Endometrial microvascular endothelial cells (primary cell): ENCODE data around the gene CCK. TPM values are rescaled to one million over a fixed set of nuclear protein-coding genes. Genes with fewer than 3 reads are reported as not detected.

ENCODE experiments used
- in situ Hi-C: cut with HindIII; loops from 2 replicates; pipeline ENCODE4 v1.10.0; 2017; ENCODE audit warnings: low sequenced_read_pairs, low pct_unique_long_range_greater_than_20kb; ENCODE audit errors: inconsistent ontology term
- total RNA-seq: library from RNA; depleted of rRNA; stranded (reverse); fragments of >200 nt; gene quantifications from one replicate; pipeline ENCODE4 v1.2.3, GENCODE V29; 2015; ENCODE audit errors: inconsistent ontology term

Gene CCK
- total RNA-seq, 1 donor from 2014 or later, result not detected

GRCh38 chr3:42271786-42272185, 5.8 kb upstream of the CCK start:
- in situ Hi-C loops, result no loop called here

- in situ Hi-C loops, result no loop called here
These were observed 4.6 kb upstream of the CCK start for GRCh38 chr3:42270561-42270960.

GRCh38 chr3:42269647-42270046, 3.7 kb upstream of the CCK start:
- in situ Hi-C loops, result no loop called here

DNA sequence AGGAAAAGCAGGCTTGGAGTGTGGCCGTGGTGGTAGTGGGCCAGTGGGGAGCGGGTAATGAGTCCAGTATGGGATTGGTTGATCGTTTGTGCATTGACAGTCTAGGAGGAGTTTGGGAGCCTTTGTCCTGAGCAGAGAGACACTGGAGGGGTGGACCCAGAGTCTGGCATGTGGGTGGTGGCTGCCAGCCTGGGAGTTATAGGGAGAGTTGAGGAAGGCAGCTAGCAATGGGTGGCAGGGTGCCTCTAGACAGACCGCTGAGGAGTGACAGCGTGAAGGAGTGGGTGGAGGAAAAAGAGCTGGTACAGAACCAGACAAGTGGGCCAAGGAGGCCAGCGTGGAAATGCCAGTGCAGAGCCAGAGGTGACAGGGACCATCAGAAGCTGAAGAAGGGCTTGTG, 1.9 kb upstream of the CCK start:
- in situ Hi-C loops, result no loop called here

DNA sequence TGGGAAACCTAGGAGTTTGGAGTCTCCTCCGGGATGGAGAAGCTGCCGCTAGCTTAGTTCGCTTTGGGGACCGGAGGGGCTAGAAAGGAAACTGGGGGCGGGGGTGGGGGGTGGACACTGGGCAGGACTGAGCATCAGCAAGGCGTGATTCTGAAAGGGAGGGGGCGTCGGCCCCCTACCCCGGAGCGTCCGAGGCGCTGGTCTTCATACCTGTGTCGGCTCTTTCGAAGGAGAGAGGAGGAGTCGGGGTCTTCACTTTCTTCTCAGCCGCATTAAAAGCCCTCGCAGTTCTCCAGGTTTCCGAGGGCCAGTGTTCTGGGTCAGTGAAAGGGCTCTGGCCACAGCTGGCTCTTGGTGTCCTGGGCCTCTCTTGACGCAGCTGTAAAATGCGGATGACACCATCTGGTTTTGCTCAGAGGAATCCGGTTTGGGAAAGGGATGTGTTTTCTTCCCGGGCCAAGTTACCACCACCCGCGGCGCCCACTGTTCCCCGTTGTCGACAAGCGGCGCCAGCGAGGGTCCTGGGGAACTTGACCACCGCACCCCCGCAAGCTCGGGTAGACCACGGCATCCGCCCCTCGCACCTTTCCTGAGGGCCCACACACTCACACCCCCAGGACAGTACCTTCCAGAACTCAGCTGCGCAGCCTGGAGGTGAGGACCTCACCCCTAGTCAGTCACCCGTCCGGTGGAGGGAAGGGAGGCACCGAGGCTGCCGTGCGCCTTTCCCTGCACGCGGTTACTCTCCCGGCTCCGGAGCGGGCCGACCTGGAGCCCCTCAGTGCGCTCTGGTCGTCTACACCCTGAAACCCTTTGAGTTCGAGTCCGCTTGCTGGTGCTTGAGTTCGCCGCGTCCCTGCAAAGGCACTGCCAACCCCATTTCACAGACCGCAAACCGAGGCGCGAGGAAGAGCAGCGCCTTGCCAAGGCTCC, 660 bp downstream of the CCK start:
- in situ Hi-C loops, result no loop called here

GRCh38 chr3:42264399-42265058, 1.5 kb downstream of the CCK start:
- in situ Hi-C loops, result no loop called here

DNA sequence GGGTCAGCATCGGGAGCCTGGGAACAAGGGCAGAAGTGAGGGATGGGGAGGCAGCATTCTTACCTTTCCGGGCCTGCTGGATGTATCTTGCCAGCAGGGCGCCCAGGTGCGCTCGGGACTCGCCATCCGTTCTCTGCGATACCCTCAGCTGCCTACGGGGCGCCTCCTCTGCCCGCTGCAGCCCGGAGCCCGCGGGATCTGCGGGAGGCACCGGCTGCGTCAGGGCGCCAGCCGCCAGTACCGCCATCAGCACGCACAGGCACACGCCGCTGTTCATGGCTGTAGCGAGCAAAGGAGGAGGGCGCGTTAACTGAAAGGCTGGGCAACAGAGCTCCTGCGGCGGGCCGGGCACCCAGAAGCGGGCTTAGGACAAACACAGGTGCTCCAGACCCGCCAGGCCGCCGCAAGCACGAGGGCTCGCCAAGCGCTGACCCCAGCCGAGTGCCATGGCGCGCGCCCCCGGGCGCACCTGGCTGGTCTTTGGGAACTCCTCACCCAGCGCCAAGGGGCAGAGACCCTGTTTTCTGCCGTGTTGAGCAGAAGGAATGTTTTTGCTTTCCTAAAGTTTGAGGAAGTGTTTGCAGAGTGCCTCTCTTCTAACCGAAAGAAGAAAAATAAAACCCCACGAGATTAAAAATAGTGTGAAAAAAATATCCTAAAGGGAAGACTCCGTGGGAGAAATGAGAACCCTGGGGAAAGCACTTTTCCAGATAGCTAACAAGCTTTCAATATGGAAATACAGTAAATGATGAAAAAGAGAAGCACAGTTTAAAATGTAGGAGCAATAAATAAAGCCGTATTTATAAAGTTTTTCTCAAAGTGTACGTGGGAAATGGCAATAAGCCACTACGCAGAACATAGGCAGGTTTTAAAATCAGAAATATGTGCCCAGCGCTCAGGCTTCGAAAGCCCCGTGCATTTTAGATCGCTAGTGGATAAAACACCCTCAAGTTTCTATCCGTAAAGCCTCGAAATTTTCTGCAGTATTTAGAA, 2.3 kb downstream of the CCK start:
- in situ Hi-C loops, result no loop called here

DNA sequence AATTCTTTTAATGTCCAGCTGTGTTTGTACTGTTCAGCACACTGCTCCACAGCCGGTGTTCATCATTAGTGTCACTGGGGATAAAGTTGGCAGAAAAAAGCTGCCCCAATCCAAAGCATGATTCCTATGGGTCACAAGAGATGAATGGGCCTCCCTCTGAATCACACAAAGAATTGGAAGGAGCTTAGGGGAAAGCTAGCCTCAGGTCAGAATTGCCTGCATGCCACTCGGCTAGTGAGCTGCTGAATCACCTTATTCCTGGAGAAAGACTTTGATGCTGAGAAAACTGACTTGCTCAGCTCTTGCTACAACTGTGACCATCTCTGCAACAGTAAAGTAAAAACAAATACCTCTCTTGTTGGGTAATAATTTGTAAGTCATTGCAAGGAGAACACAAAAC, 3.5 kb downstream of the CCK start:
- in situ Hi-C loops, result no loop called here

DNA sequence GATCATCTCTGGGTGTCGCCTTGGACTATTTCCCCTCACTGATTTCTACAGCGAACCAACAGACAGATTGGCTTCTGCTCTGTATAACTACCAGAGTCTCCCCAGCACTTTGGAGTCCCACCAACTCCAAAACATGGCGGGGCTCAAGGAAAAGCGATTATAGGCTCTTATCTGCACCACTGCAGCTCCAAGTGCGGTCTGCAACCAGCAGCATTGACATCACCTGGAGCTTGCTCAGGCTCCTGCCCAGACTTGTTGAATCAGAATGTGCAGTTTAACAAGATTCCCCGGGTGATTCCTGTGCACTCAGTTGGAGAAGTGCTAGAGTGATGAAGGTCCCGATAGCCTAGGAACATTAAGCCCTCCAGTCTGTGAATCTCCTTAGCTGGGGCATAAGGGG, 9.0 kb downstream of the CCK start:
- in situ Hi-C loops, result no loop called here

GRCh38 chr3:42256135-42256819, 9.7 kb downstream of the CCK start:
- in situ Hi-C loops, result no loop called here

DNA sequence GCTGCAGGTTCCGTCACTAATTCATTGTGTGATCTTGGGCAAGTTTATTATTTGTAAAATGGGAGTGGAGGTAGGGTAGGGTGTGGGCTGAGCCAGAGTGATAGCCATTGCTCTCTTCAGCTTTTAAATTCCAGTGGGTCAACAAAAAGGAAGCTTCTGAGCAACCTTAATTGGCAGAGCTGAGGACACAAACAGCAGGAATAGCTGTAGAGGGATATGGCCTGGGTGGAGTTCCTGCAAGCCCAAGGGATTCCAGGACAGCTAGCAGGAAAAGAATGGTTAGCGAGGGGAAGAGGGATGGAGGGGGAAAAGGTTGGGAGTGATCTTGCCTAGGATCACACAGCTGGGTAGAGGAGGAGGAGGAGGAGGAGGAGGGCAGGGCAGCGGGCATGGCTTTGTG, 11.4 kb downstream of the CCK start:
- in situ Hi-C loops, result no loop called here

DNA sequence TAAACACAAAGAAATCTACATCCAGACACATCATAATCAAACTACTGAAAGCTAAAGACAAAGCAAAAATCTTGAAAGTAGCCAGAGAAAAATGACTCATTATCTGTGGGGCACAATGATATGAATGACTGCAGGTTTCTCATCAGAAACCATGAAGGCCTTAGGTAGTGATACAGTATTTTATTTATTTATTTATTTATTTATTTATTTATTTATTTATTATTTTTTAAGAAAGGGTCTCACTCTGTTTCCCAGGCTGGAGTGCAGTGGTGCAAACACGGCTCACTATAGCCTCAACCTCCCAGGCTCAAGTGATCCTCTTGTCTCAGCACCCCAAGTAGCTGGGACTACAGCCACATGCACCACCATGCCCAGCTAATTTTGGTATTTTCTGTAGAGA, 15.2 kb downstream of the CCK start:
- in situ Hi-C loops, result no loop called here

- in situ Hi-C loops, result no loop called here
These were observed 18.4 kb downstream of the CCK start for GRCh38 chr3:42247576-42248027.

DNA sequence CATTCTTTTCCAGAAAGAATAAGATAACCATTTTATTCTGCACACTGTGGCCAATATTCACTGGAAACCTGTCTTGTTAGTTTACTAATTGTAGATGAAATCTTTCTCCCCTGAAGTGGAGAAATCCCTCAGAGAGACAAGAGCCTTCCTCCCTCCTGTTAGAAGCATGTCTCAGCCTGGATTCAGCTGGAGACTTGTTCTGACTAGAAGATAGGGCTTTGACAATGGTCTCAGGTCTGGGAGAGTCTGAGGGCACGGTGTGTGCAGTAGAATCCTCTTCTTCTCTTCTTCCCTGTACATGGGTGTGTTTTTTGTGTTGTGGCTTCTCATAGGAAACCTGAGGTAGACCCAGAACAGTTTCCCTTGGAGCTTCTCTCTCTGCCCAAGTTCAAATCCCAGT, 19.9 kb downstream of the CCK start:
- in situ Hi-C loops, result no loop called here

DNA sequence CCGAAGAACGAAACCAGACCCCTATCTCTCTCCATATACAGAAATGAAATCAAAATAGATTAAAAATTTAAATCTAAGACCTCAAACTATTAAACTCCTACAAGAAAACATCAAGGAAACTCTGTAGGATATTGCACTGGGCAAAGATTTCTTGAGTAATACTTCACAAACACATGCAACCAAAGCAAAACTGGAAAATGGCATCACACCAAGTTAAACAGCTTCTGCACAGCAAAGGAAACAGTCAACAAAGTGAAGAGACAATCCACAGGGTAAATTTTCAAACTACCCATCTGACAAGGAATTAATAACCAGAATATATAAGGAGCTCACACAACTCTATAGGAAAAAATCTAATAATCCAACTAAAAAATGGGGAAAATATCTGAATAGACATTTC, 29.4 kb downstream of the CCK start:
- in situ Hi-C loops, result no loop called here

- in situ Hi-C loops, result no loop called here
These were observed 30.5 kb downstream of the CCK start for GRCh38 chr3:42235532-42235931.

DNA sequence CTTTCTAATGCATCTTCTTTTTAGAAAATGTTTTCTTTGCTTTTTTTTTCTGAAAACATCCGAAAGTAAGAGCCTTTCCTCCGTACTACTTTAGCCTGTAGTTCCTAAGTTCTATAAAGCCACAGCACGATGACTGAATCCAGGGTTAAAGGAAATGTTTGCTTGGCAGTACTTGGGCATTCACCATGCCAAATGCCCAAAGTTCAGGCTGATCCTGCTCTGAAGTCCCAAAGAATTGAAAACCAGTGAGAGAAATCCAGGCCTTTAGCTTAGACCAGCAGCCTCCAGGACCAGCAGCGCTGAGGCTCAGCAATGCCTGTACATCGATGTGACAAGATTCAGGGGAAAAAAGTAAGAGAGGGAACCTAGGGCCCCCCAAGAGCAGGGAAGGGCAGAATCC, 35.1 kb downstream of the CCK start:
- in situ Hi-C loops, result no loop called here

GRCh38 chr3:42229942-42230688, 35.9 kb downstream of the CCK start:
- in situ Hi-C loops, result no loop called here
